OCI-LY3 (cell line): ENCODE data around the gene KCNQ1.

Experiments used
- H2AFZ ChIP-seq: fragments of 200-600, 300-600 bp; shearing (Covaris generic); 2 replicates; pipeline ENCODE4 v1.6.0; 2014; ENCODE audit warnings: antibody characterized with exemption, low read depth, low read length
- H3K27ac ChIP-seq: fragments of 200-600, 300-600 bp; sonication (generic); 2 replicates; pipeline ENCODE4 v1.5.1; 2014; ENCODE audit warnings: mild to moderate bottlenecking, low read length, moderate library complexity, mixed read lengths
- H3K27me3 ChIP-seq: fragments of 200-600, 300-600 bp; sonication (generic); 2 replicates; pipeline ENCODE4 v1.6.1; 2014; ENCODE audit warnings: low read depth, low read length, mixed read lengths
- H3K36me3 ChIP-seq: fragments of 200-600, 300-600 bp; sonication (generic); replicated peaks from 2 replicates; pipeline ENCODE3; 2014; ENCODE audit warnings: low read depth, low read length, mixed read lengths
- H3K4me1 ChIP-seq: fragments of 300-600, 200-600 bp; sonication (generic); 2 replicates; pipeline ENCODE4 v1.6.1; 2014; ENCODE audit warnings: low read length, mixed read lengths
- H3K4me2 ChIP-seq: fragments of 200-600, 300-600 bp; sonication (generic); 2 replicates; pipeline ENCODE4 v1.6.1; 2014; ENCODE audit warnings: low read length, mixed read lengths
- H3K4me3 ChIP-seq: fragments of 300-600, 200-600 bp; sonication (generic); 2 replicates; pipeline ENCODE4 v1.5.1; 2014; ENCODE audit warnings: antibody characterized with exemption, mild to moderate bottlenecking, low read length, moderate library complexity
- H3K79me2 ChIP-seq: fragments of 300-600, 200-600 bp; shearing (Covaris generic); 2 replicates; pipeline ENCODE4 v1.6.1; 2014; ENCODE audit warnings: mild to moderate bottlenecking, low read length, mixed read lengths
- H3K9ac ChIP-seq: fragments of 300-600, 200-600 bp; shearing (Covaris generic); 2 replicates; pipeline ENCODE4 v1.6.0; 2014; ENCODE audit warnings: mild to moderate bottlenecking, low read length, moderate library complexity
- H3K9me3 ChIP-seq: fragments of 200-600, 300-600 bp; shearing (Covaris generic); 2 replicates; pipeline ENCODE4 v1.6.1; 2014; ENCODE audit warnings: low read length, mixed read lengths; ENCODE audit not compliant: insufficient read depth
- H4K20me1 ChIP-seq: fragments of 200-600, 300-600 bp; sonication (generic); 2 replicates; pipeline ENCODE4 v1.6.1; 2016; ENCODE audit warnings: low read length, mixed read lengths; ENCODE audit not compliant: insufficient read depth
- CTCF ChIP-seq: fragments of 200-600, 300-600 bp; sonication (generic); IDR thresholded peaks from 2 replicates; pipeline ENCODE4 v1.5.1; 2014; ENCODE audit warnings: antibody characterized with exemption, low read length, low read depth
- EZH2phosphoT487 ChIP-seq: fragments of 200-600 bp; shearing (Covaris generic); IDR thresholded peaks from 2 replicates; pipeline ENCODE4 v1.6.1; 2018; ENCODE audit warnings: antibody characterized with exemption, mixed run types, low read depth

The KCNQ1 gene

GRCh38 chr11:2534134-2534956, 89.5 kb downstream of the KCNQ1 start:
- no peaks in the 10 kb centered on the region for H3K36me3 ChIP-seq
- H2AFZ ChIP-seq, result no peak overlapping the region
- H3K9me3 ChIP-seq, result no peaks in the 10 kb centered on the region
- peaks cover 8% of the 10 kb centered on the region for H3K4me1 ChIP-seq
- no peak overlapping the region for H3K4me3 ChIP-seq
- H3K27me3 ChIP-seq, result no peaks in the 10 kb centered on the region; the same call in 1 of the 2 replicates
- no peak overlapping the region for H3K9ac ChIP-seq
- no peak overlapping the region for H3K4me2 ChIP-seq
- no peaks in the 10 kb centered on the region for H3K79me2 ChIP-seq
- H4K20me1 ChIP-seq, result no peaks in the 10 kb centered on the region
- no peak overlapping the region for H3K27ac ChIP-seq
- TF ChIP-seq CTCF (no peak), EZH2phosphoT487 (no peak)

DNA sequence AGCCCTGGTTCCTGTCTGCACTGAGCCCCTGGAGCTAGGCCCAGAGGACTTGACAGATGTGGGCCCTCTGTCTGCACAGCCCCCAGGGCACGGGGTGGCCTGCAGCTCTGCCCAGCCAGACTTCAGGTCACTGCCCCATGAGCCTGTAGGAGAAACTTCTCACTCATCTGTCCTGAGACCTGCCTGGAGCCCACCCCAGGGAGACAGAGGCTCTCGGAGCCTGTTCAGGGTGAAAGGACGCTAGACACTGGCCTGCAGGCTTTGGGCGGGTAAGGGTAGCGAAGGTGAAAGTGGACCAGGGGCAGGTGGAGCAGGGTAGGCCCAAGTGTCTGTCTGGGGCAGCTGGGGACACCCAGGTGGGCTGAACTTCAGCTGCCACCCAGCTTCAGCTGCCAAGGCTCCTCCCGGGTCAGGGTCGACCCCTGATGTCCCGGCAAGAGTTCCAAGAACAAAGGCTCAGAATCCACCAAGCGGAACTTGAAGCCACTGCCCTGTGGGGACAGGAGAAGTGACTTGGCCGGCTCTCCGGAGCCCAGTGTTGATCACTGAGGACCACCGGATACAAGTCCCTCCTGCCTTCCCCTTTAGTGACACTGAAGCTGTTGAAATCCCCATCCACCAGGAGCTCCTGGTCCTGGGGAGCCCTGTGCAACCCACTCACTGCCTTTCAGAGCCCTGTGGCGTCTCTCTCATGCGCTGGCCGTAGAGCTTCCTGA, 90.3 kb downstream of the KCNQ1 start:
- Histone ChIP-seq H3K4me1 (peaks cover 8% of the 10 kb centered on the region), H3K79me2 (no peaks in the 10 kb centered on the region), H3K4me3 (no peak overlapping the region), H3K4me2 (no peak overlapping the region), H2AFZ (no peak overlapping the region), H3K9ac (no peak overlapping the region), H3K36me3 (no peaks in the 10 kb centered on the region), H3K27me3 (no peaks in the 10 kb centered on the region; the same call in 1 of the 2 replicates), H4K20me1 (no peaks in the 10 kb centered on the region), H3K9me3 (no peaks in the 10 kb centered on the region), H3K27ac (no peak overlapping the region)
- TF ChIP-seq CTCF (no peak), EZH2phosphoT487 (no peak)

DNA sequence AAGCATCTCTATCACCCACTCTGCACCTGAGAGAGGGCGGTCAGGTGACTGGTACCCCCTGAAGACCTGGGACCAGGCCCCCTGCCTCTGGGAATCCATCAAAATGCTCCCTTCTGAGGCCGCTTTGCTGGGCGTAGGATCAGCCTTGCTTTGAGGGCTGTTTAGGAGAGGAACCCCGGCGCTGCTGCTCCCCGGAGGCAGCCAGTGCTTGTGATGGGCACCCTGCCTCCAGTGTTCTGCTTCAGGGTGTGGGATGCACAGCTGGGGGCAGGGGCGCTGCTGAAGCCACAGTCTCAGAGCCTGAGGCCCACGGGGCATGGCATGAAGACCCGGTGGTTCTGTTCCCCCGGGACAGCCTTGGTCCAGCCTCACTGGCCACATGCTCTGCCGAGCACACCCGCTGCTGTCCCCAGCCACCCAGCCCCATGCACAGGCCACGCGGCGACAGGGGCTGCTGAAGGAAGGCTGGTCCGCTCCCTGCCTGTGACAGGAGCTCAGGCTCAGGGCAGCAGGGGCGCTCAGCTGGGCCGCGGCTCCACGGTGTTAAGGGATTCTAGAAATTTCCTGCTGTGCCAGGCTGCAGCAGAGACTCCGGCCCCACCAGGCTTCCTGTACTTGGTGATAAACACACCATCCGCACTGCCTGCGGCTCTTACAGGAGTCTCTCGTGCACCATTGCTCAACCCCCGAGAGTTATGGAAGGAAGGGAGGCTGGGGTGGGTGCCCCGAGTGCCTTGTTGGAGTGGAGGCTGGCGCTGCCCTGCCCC, 91.0 kb downstream of the KCNQ1 start:
- Histone ChIP-seq H3K9me3 (no peaks in the 10 kb centered on the region), H3K27ac (no peak overlapping the region), H3K4me1 (peaks cover 8% of the 10 kb centered on the region), H4K20me1 (no peaks in the 10 kb centered on the region), H3K9ac (no peak overlapping the region), H3K27me3 (no peaks in the 10 kb centered on the region), H2AFZ (no peak overlapping the region), H3K36me3 (no peaks in the 10 kb centered on the region), H3K4me2 (no peak overlapping the region), H3K4me3 (no peak overlapping the region), H3K79me2 (no peaks in the 10 kb centered on the region)
- TF ChIP-seq CTCF (no peak), EZH2phosphoT487 (no peak)
